ENCODE measurements around the gene HMGCS2.
A peak's percentile ranks its signal among the peaks of the same experiment; 100 is the strongest.

HMGCS2 gene

DNA sequence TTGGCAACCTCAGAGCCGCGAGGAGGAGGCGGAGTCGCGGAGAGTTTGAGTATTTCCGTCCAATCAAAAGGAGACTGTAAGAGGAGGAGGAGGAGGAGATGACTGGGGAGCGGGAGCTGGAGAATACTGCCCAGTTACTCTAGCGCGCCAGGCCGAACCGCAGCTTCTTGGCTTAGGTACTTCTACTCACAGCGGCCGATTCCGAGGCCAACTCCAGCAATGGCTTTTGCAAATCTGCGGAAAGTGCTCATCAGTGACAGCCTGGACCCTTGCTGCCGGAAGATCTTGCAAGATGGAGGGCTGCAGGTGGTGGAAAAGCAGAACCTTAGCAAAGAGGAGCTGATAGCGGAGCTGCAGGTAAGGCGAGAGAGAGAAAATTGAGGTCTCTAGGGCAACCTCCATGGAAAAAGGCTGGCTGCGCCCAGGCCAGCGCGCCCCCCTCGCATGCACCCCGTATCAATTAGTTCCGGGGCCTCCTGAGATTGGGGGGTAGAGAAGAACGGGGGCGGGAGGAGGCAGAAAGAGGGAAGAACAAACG lies 56.8 kb downstream of the HMGCS2 start, which contains the start of gene PHGDH (continued):
- TF ChIP-seq ZNF513 (tag by site-specific recombination; IDR thresholded peaks at IDR 0.05): peak; percentile 83
- no peak for TF ChIP-seq KLF7 (tag by site-specific recombination; IDR thresholded peaks at IDR 0.05; ENCODE audit: borderline replicate concordance)
- TF ChIP-seq, protein P1, sequence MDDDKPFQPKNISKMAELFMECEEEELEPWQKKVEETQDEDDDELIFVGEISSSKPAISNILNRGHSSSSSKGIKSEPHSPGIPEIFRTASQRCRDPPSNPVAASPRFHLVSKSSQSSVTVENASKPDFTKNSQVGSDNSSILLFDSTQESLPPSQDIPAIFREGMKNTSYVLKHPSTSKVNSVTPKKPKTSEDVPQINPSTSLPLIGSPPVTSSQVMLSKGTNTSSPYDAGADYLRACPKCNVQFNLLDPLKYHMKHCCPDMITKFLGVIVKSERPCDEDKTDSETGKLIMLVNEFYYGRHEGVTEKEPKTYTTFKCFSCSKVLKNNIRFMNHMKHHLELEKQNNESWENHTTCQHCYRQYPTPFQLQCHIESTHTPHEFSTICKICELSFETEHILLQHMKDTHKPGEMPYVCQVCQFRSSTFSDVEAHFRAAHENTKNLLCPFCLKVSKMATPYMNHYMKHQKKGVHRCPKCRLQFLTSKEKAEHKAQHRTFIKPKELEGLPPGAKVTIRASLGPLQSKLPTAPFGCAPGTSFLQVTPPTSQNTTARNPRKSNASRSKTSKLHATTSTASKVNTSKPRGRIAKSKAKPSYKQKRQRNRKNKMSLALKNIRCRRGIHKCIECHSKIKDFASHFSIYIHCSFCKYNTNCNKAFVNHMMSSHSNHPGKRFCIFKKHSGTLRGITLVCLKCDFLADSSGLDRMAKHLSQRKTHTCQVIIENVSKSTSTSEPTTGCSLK (tag by site-specific recombination; IDR thresholded peaks at IDR 0.05): no peak
- TF ChIP-seq ZNF37A (tag by site-specific recombination; IDR thresholded peaks at IDR 0.05): no peak
- TF ChIP-seq ZNF707 (tag by site-specific recombination; IDR thresholded peaks at IDR 0.05): no peak
- no peak for TF ChIP-seq ZNF248 (tag by site-specific recombination; IDR thresholded peaks at IDR 0.05)
- TF ChIP-seq ZNF155 (tag by site-specific recombination; IDR thresholded peaks at IDR 0.05): no peak
- TF ChIP-seq ZNF626 (tag by site-specific recombination; IDR thresholded peaks at IDR 0.05): no peak
- TF ChIP-seq, protein P2, sequence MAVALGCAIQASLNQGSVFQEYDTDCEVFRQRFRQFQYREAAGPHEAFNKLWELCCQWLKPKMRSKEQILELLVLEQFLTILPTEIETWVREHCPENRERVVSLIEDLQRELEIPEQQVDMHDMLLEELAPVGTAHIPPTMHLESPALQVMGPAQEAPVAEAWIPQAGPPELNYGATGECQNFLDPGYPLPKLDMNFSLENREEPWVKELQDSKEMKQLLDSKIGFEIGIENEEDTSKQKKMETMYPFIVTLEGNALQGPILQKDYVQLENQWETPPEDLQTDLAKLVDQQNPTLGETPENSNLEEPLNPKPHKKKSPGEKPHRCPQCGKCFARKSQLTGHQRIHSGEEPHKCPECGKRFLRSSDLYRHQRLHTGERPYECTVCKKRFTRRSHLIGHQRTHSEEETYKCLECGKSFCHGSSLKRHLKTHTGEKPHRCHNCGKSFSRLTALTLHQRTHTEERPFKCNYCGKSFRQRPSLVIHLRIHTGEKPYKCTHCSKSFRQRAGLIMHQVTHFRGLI (tag by site-specific recombination; IDR thresholded peaks at IDR 0.05): 0 out of 2 replicates have a peak, but pooled peaks have one; percentile 9
- no peak for TF ChIP-seq PRDM1 (tag by site-specific recombination; IDR thresholded peaks at IDR 0.05)
- no peak for TF ChIP-seq ZNF48 (tag by site-specific recombination; IDR thresholded peaks at IDR 0.05)
- no peak for TF ChIP-seq SALL2 (tag by site-specific recombination; IDR thresholded peaks at IDR 0.05; ENCODE audit: borderline replicate concordance)
- no peak for TF ChIP-seq BCL6B (tag by site-specific recombination; IDR thresholded peaks at IDR 0.05)
- TF ChIP-seq, protein P3, sequence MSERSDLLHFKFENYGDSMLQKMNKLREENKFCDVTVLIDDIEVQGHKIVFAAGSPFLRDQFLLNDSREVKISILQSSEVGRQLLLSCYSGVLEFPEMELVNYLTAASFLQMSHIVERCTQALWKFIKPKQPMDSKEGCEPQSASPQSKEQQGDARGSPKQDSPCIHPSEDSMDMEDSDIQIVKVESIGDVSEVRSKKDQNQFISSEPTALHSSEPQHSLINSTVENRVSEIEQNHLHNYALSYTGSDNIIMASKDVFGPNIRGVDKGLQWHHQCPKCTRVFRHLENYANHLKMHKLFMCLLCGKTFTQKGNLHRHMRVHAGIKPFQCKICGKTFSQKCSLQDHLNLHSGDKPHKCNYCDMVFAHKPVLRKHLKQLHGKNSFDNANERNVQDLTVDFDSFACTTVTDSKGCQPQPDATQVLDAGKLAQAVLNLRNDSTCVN (tag by site-specific recombination; optimal IDR thresholded peaks at IDR 0.05): no peak
- TF ChIP-seq ZNF202 (tag by site-specific recombination; IDR thresholded peaks at IDR 0.05; ENCODE audit: borderline replicate concordance): no peak
- peak; percentile 75 for TF ChIP-seq ZBTB6 (tag by site-specific recombination; IDR thresholded peaks at IDR 0.05)
- no peak for TF ChIP-seq FEZF1 (tag by site-specific recombination; IDR thresholded peaks at IDR 0.05)
- TF ChIP-seq, protein P4, sequence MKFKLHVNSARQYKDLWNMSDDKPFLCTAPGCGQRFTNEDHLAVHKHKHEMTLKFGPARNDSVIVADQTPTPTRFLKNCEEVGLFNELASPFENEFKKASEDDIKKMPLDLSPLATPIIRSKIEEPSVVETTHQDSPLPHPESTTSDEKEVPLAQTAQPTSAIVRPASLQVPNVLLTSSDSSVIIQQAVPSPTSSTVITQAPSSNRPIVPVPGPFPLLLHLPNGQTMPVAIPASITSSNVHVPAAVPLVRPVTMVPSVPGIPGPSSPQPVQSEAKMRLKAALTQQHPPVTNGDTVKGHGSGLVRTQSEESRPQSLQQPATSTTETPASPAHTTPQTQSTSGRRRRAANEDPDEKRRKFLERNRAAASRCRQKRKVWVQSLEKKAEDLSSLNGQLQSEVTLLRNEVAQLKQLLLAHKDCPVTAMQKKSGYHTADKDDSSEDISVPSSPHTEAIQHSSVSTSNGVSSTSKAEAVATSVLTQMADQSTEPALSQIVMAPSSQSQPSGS (tag by site-specific recombination; IDR thresholded peaks at IDR 0.05; ENCODE audit: low read depth): no peak
- TF ChIP-seq ZFP37 (tag by site-specific recombination; IDR thresholded peaks at IDR 0.05): peak; percentile 73; the same call in 1 of the 2 replicates
- TF ChIP-seq ZNF416 (tag by site-specific recombination; IDR thresholded peaks at IDR 0.05): no peak
- no peak for TF ChIP-seq ZNF19 (tag by site-specific recombination; IDR thresholded peaks at IDR 0.05; ENCODE audit: low read depth)
- 0 out of 2 replicates have a peak, but pooled peaks have one; percentile 19 for TF ChIP-seq ZNF629 (tag by site-specific recombination; IDR thresholded peaks at IDR 0.05)
- peak; percentile 30; the same call in 1 of the 2 replicates for TF ChIP-seq ZBTB8A (tag by site-specific recombination; IDR thresholded peaks at IDR 0.05)
- no peak for TF ChIP-seq ZFP69B (tag by site-specific recombination; IDR thresholded peaks at IDR 0.05)
- TF ChIP-seq ZSCAN23 (tag by site-specific recombination; IDR thresholded peaks at IDR 0.05): no peak
- TF ChIP-seq, protein P5, sequence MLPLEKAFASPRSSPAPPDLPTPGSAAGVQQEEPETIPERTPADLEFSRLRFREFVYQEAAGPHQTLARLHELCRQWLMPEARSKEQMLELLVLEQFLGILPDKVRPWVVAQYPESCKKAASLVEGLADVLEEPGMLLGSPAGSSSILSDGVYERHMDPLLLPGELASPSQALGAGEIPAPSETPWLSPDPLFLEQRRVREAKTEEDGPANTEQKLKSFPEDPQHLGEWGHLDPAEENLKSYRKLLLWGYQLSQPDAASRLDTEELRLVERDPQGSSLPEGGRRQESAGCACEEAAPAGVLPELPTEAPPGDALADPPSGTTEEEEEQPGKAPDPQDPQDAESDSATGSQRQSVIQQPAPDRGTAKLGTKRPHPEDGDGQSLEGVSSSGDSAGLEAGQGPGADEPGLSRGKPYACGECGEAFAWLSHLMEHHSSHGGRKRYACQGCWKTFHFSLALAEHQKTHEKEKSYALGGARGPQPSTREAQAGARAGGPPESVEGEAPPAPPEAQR (tag by site-specific recombination; IDR thresholded peaks at IDR 0.05): no peak
